ENCODE data around the gene VMP1. TPM values are rescaled to one million over a fixed set of nuclear protein-coding genes. Genes with fewer than 3 reads are reported as not detected.

VMP1 gene
- total RNA-seq, 2 experiments from 2014 or later, result 29.2 to 38.0 TPM

DNA sequence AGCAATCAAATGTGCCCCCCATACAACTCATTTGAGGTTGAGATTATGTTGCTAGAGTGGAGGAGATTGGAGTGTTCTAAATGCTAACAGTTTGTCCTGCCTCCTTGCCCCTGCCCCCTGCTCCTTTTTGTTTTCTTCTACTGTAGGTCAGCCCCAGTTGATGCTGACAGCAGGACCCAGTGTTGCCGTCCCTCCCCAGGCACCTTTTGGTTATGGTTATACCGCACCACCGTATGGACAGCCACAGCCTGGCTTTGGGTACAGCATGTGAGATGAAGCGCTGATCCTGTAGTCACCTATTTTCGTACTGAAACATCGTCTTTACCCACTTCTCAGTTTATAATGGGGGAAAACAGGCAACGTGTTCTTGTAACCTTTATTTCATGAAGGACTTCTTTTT, 13.9 kb upstream of the VMP1 start:
- BruUV-seq (replicated peaks), result no TSS peak
- Histone ChIP-seq H3K4me1 (ENCODE audit: insufficient read depth, low read length, poor library complexity, severe bottlenecking) (peaks cover 4% of the 10 kb centered on the region), H3K36me3 (ENCODE audit: insufficient read depth, low read length) (peaks cover 97% of the 10 kb centered on the region), H3K27ac (ENCODE audit: low read depth, low read length, poor library complexity, severe bottlenecking) (no peak overlapping the region), H3K9me2 (ENCODE audit: insufficient read depth, low read length) (no peaks in the 10 kb centered on the region), H2AFZ (ENCODE audit: low read length) (no peak overlapping the region), H3K4me2 (ENCODE audit: low read length) (no peak overlapping the region), H3K4me3 (ENCODE audit: low read depth, low read length, poor library complexity, severe bottlenecking) (no peak overlapping the region), H3K9me3 (ENCODE audit: low read length) (no peaks in the 10 kb centered on the region), H4K20me1 (ENCODE audit: insufficient read depth, low read length) (peaks cover 20% of the 10 kb centered on the region), H3K79me2 (ENCODE audit: insufficient read depth, low read depth, low read length) (peaks cover 54% of the 10 kb centered on the region)
- intact Hi-C loops (cut with micrococcal nuclease; ENCODE audit: unreplicated experiment), result no loop called here
- no peak for DNase-seq (ENCODE audit: low spot score)
- POLR2A ChIA-PET, result no interaction called here
- CTCF ChIA-PET (ENCODE audit: unreplicated experiment), result no interaction called here
- TF ChIP-seq, protein P1, sequence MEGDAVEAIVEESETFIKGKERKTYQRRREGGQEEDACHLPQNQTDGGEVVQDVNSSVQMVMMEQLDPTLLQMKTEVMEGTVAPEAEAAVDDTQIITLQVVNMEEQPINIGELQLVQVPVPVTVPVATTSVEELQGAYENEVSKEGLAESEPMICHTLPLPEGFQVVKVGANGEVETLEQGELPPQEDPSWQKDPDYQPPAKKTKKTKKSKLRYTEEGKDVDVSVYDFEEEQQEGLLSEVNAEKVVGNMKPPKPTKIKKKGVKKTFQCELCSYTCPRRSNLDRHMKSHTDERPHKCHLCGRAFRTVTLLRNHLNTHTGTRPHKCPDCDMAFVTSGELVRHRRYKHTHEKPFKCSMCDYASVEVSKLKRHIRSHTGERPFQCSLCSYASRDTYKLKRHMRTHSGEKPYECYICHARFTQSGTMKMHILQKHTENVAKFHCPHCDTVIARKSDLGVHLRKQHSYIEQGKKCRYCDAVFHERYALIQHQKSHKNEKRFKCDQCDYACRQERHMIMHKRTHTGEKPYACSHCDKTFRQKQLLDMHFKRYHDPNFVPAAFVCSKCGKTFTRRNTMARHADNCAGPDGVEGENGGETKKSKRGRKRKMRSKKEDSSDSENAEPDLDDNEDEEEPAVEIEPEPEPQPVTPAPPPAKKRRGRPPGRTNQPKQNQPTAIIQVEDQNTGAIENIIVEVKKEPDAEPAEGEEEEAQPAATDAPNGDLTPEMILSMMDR (conservative IDR thresholded peaks at IDR 0.05; ENCODE audit: low read length), result no peak
- no peak for TF ChIP-seq EZH2phosphoT487 (IDR thresholded peaks at IDR 0.05; ENCODE audit: borderline replicate concordance, low read depth, low read length)

DNA sequence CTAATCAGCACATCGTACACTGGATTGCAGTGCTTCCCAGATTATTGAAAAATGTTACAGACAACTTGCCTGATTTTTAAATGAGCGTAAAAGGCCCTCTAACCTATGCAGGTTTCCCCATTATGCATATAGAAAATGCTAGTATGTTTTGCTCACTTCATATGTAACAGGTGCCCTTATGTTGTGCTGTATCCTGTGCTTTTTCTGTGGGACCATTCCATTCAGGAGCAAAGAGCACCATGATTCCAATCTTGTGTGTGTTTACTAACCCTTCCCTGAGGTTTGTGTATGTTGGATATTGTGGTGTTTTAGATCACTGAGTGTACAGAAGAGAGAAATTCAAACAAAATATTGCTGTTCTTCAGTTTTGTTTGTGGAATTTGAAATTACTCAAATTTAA, 13.1 kb upstream of the VMP1 start:
- no peak overlapping the region for H3K27ac ChIP-seq (ENCODE audit: low read depth, low read length, poor library complexity, severe bottlenecking)
- no peaks in the 10 kb centered on the region for H3K9me3 ChIP-seq (ENCODE audit: low read length)
- BruUV-seq (replicated peaks), result no TSS peak
- POLR2A ChIA-PET, result no interaction called here
- H3K9me2 ChIP-seq (ENCODE audit: insufficient read depth, low read length), result no peaks in the 10 kb centered on the region
- H3K4me3 ChIP-seq (ENCODE audit: low read depth, low read length, poor library complexity, severe bottlenecking), result no peak overlapping the region
- H2AFZ ChIP-seq (ENCODE audit: low read length), result no peak overlapping the region
- H3K4me2 ChIP-seq (ENCODE audit: low read length), result no peak overlapping the region
- no peak for DNase-seq (ENCODE audit: low spot score)
- peaks cover 27% of the 10 kb centered on the region for H4K20me1 ChIP-seq (ENCODE audit: insufficient read depth, low read length)
- H3K4me1 ChIP-seq (ENCODE audit: insufficient read depth, low read length, poor library complexity, severe bottlenecking), result peaks cover 5% of the 10 kb centered on the region
- TF ChIP-seq EZH2phosphoT487 (IDR thresholded peaks at IDR 0.05; ENCODE audit: borderline replicate concordance, low read depth, low read length), result no peak
- TF ChIP-seq, protein P1 (conservative IDR thresholded peaks at IDR 0.05; ENCODE audit: low read length), result no peak
- CTCF ChIA-PET (ENCODE audit: unreplicated experiment), result no interaction called here
- intact Hi-C loops (cut with micrococcal nuclease; ENCODE audit: unreplicated experiment), result no loop called here
- peaks cover 54% of the 10 kb centered on the region for H3K79me2 ChIP-seq (ENCODE audit: insufficient read depth, low read depth, low read length)
- peaks cover 97% of the 10 kb centered on the region for H3K36me3 ChIP-seq (ENCODE audit: insufficient read depth, low read length)

DNA sequence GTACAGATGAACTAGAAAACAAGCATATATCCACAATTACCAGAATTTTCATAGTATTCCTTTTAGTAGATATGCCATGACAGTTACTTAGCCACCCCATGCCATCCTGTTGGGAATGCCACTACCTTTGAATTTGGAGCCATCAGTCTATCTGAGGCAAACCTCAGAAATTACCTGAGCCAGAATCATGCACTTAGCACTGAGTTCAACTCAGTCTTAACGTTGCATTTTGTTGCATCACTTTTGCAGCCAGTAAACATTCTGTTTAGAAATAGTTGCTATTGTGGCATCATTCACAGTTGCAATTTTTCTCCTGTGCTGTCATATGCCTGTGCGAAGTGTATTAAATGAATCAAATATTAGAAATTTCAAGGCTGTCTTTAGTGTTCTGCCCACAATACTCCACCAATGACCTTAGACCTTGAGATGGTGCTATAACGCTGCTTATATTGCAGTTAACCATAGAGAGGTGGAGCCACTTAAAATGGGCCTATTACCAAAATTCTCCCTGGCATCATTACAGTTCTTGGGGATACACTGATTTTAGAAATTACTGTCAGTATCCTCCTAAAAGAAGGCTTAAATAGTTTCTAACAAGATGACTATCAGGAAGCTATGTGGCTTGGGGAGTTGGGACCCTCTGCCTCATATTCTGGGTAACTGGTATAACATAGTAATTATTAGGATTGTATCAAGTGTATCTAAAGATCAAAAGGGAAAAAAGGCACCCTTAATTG, 11.3 kb upstream of the VMP1 start:
- H3K4me2 ChIP-seq (ENCODE audit: low read length), result no peak overlapping the region

More for the DNA sequence above, 11.3 kb upstream of the VMP1 start:
- Histone ChIP-seq H3K36me3 (ENCODE audit: insufficient read depth, low read length) (peaks cover 97% of the 10 kb centered on the region), H3K4me1 (ENCODE audit: insufficient read depth, low read length, poor library complexity, severe bottlenecking) (peaks cover 5% of the 10 kb centered on the region), H2AFZ (ENCODE audit: low read length) (no peak overlapping the region), H3K79me2 (ENCODE audit: insufficient read depth, low read depth, low read length) (peaks cover 72% of the 10 kb centered on the region), H3K9me3 (ENCODE audit: low read length) (no peaks in the 10 kb centered on the region), H3K27ac (ENCODE audit: low read depth, low read length, poor library complexity, severe bottlenecking) (no peak overlapping the region), H3K4me3 (ENCODE audit: low read depth, low read length, poor library complexity, severe bottlenecking) (no peak overlapping the region), H4K20me1 (ENCODE audit: insufficient read depth, low read length) (peaks cover 35% of the 10 kb centered on the region), H3K9me2 (ENCODE audit: insufficient read depth, low read length) (no peaks in the 10 kb centered on the region)
- POLR2A ChIA-PET, result no interaction called here
- TF ChIP-seq EZH2phosphoT487 (IDR thresholded peaks at IDR 0.05; ENCODE audit: borderline replicate concordance, low read depth, low read length), result no peak
- TF ChIP-seq, protein P1 (conservative IDR thresholded peaks at IDR 0.05; ENCODE audit: low read length), result no peak; the same call in 1 of the 2 replicates
- DNase-seq (ENCODE audit: low spot score), result no peak
- BruUV-seq (replicated peaks), result no TSS peak
- CTCF ChIA-PET (ENCODE audit: unreplicated experiment), result no interaction called here
- intact Hi-C loops (cut with micrococcal nuclease; ENCODE audit: unreplicated experiment), result no loop called here

Measured in OCI-LY7 (cell line).